Measurements from ENCODE around the gene PCYT1A.
"Not testable (repeated sequence)": the region's sequence is repeated elsewhere in the genome, so short reads cannot be mapped to it uniquely, and the experiment has no call there.

PCYT1A gene

DNA sequence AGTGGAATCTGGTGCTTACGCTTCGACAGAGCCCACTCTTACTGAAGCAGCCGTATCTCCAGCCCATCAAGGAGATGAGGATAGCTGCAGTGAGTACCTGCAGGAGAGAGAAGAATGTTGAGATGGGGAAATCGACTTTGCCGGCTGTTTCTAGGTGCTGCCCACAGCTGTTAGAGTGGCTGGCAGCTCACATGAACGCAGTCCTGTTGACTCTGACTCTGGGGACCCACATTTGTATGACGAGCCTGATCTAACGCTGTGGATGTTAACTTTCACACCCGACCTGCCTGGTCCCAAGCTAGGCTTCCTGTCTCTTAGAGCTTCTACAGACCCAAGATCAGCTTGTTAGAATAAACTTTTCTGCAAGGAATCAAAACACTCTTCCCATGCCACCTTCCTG lies 39.4 kb upstream of the PCYT1A start:
- H3K4me3 ChIP-seq (ENCODE audit: low read depth, low read length): no peak overlapping the region
- no peak for DNase-seq (ENCODE audit: low read depth)
- TF ChIP-seq, protein P1, sequence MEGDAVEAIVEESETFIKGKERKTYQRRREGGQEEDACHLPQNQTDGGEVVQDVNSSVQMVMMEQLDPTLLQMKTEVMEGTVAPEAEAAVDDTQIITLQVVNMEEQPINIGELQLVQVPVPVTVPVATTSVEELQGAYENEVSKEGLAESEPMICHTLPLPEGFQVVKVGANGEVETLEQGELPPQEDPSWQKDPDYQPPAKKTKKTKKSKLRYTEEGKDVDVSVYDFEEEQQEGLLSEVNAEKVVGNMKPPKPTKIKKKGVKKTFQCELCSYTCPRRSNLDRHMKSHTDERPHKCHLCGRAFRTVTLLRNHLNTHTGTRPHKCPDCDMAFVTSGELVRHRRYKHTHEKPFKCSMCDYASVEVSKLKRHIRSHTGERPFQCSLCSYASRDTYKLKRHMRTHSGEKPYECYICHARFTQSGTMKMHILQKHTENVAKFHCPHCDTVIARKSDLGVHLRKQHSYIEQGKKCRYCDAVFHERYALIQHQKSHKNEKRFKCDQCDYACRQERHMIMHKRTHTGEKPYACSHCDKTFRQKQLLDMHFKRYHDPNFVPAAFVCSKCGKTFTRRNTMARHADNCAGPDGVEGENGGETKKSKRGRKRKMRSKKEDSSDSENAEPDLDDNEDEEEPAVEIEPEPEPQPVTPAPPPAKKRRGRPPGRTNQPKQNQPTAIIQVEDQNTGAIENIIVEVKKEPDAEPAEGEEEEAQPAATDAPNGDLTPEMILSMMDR (IDR thresholded peaks at IDR 0.05; ENCODE audit: insufficient read depth, low read depth, low read length, missing control alignments): no peak

DNA sequence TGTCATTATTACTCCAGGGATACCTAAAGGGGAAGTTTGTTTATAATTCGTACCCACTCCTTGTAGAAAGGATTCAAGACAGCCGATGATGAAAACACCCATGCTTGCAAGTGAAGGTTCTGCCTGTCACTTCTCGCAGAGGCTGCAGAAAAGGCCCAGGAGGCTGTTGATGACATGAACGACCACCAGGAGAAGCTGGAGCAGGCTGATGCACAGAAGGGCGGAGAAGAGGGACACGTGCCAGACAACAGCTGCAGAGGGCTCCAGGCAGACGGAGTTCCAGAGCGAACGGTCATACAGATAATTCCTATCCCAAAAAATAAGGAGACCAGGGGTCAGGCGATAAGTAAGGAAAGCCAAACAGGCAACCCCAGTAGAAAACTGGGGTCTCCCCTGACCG lies 36.2 kb upstream of the PCYT1A start:
- no peak for DNase-seq (ENCODE audit: low read depth)
- TF ChIP-seq, protein P1 (IDR thresholded peaks at IDR 0.05; ENCODE audit: insufficient read depth, low read depth, low read length, missing control alignments): no peak

DNA sequence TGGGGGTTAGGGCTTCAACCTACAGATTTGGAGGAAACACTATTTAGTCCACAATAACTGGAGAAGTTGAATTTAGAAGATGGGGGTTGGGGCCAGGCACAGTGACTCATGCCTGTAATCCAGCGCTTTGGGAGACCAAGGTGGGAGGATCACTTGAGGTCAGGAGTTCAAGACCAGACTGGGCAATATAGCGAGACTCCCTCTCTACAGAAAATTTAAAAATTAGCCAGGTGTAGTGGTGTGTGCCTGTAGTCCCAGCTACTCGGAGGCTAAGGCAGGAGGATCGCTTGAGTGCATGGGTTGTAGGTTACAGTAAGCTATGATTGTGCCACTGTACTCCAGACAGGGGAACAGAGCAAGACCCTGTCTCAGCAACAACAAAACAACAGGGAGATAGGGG lies 35.5 kb upstream of the PCYT1A start:
- TF ChIP-seq, protein P1 (IDR thresholded peaks at IDR 0.05; ENCODE audit: insufficient read depth, low read depth, low read length, missing control alignments): no peak
- no peak for DNase-seq (ENCODE audit: low read depth)
- no peak overlapping the region for H3K4me3 ChIP-seq (ENCODE audit: low read depth, low read length)

More for the DNA sequence above, 36.2 kb upstream of the PCYT1A start:
- no peak overlapping the region for H3K4me3 ChIP-seq (ENCODE audit: low read depth, low read length)

DNA sequence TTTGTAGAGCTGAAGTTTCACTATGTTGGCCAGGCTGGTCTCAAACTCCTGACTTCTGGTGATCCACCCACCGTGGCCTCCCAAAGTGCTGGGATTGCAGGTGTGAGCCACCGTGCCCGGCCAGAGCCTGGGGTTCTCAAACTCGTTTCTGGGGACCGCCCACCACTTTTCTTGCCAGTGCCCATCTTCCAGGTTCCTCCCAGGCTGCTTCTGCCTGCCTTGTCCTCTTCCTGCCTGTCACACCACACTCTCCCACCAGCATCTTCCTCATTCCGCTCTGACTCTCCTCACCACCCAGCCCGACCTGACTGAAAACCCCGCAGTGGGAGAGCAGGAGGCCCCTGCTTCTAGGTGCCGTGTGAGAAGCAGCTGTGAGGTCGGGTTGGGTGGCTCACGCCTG lies 33.6 kb upstream of the PCYT1A start:
- no peak for DNase-seq (ENCODE audit: low read depth)

DNA sequence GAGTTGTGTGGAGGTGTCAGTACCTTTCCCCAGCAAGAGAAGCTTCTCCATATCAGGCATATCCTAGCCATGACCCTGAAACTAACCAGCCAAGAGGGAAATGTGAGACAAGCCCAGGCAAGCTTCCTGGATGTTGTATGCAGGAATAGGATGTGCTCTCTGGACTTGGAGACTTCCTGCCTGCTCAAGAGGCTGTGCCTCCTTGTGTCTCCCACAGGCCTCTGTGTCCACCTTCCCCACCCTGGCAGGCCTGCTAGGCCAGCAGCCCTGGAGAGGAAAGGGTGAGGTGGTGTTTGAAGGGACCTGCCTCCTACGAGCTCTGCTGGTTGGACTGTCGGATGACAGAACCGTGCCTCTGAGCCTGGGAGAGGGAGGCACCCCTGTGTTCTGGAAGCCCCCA lies 32.6 kb upstream of the PCYT1A start:
- H3K4me3 ChIP-seq (ENCODE audit: low read depth, low read length): no peak overlapping the region
- TF ChIP-seq, protein P1 (IDR thresholded peaks at IDR 0.05; ENCODE audit: insufficient read depth, low read depth, low read length, missing control alignments): no peak
- DNase-seq (ENCODE audit: low read depth): no peak

More for the DNA sequence above, 33.6 kb upstream of the PCYT1A start:
- no peak overlapping the region for H3K4me3 ChIP-seq (ENCODE audit: low read depth, low read length)
- TF ChIP-seq, protein P1 (IDR thresholded peaks at IDR 0.05; ENCODE audit: insufficient read depth, low read depth, low read length, missing control alignments): no peak

DNA sequence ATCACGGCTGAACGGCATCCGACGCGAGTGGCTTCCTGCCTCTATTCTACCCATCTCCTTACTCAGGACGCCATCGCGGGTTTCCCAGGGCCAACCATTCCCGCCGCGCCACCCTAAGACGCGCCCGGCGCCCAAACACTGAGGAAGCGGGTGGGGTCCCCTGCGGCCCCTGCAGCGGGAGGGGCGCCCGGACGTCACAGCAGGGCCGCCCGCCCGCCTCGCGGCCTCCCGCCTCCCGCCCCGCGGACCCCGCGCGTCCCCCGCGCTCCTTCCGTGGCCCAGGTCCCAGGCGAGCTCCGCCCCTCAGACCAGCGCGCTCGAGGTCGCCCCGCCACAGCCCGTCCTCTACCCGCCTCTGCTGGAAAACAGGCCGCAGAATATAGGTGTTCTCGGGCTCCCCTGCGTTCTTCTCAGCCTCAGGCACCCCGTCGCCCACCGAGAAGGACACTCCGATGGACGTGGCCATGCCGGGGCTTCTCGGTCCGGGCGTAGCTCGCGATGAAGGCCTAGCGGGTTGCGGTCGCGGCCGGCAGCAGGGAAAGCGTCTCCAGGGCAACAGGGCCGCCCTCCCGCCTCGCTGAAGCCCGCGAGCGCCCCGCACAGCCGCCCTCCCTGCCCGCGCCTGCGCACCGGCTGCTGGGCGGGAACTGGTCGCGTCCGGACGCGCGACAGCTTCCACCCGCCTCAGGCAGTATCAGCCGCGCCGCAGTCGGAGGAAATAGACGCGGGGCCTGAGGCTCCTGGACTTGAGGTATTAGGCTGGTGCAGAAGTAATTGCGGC lies 30.4 kb upstream of the PCYT1A start, which contains the start of gene DYNLT2B:
Gene DYNLT2B, minus strand, starts transcription at position 554 of the 781 bp plus-strand sequence. Its CDS starts 88 bp downstream, at position 466.
- peak; percentile 96 for DNase-seq (ENCODE audit: low read depth)
- TF ChIP-seq, protein P1 (IDR thresholded peaks at IDR 0.05; ENCODE audit: insufficient read depth, low read depth, low read length, missing control alignments): no peak
- H3K4me3 ChIP-seq (ENCODE audit: low read depth, low read length): peak within 1 kb of the TSS; percentile 68

DNA sequence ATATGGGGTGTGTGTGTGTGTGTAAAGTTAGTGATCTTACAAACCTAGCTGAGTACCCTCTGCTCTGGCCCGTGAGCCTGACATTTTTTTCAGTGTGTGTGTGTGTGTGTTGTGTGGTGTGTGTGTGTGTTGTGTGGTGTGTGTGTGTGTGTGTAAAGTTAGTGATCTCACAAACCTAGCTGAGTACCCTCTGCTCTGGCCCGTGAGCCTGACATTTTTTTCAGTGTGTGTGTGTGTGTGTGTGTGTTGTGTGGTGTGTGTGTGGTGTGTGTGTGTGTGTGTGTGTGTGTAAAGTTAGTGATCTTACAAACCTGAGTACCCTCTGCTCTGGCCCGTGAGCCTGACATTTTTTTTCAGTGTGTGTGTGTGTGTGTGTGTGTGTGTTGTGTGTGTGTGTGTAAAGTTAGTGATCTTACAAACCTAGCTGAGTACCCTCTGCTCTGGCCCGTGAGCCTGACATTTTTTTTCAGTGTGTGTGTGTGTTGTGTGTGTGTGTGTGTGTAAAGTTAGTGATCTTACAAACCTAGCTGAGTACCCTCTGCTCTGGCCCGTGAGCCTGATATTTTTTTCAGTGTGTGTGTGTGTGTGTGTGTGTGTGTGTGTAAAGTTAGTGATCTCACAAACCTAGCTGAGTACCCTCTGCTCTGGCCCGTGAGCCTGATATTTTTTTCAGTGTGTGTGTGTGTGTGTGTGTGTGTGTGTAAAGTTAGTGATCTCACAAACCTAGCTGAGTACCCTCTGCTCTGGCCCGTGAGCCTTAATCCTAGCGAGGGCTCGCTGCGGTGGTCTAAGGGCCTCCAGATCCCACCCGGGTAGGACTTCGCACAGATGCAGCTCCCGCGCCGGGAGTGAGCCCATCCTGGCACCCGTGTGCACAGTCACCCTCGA lies 29.5 kb upstream of the PCYT1A start:
- DNase-seq (ENCODE audit: low read depth): not testable (repeated sequence)
- peak overlapping the region; percentile 68 for H3K4me3 ChIP-seq (ENCODE audit: low read depth, low read length)
